ENCODE results near the gene PRKAR1B.

PRKAR1B gene

GRCh38 chr7:645606-646005 lies 81.5 kb downstream of the PRKAR1B start:
- H3K4me3 ChIP-seq (replicated peaks; ENCODE audit: low read depth, low read length) = no peak overlapping the region
- TF ChIP-seq, protein P1, sequence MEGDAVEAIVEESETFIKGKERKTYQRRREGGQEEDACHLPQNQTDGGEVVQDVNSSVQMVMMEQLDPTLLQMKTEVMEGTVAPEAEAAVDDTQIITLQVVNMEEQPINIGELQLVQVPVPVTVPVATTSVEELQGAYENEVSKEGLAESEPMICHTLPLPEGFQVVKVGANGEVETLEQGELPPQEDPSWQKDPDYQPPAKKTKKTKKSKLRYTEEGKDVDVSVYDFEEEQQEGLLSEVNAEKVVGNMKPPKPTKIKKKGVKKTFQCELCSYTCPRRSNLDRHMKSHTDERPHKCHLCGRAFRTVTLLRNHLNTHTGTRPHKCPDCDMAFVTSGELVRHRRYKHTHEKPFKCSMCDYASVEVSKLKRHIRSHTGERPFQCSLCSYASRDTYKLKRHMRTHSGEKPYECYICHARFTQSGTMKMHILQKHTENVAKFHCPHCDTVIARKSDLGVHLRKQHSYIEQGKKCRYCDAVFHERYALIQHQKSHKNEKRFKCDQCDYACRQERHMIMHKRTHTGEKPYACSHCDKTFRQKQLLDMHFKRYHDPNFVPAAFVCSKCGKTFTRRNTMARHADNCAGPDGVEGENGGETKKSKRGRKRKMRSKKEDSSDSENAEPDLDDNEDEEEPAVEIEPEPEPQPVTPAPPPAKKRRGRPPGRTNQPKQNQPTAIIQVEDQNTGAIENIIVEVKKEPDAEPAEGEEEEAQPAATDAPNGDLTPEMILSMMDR (IDR thresholded peaks at IDR 0.05; ENCODE audit: insufficient read depth, low read length, poor library complexity, severe bottlenecking) = no peak
- no peak for DNase-seq (ENCODE audit: extremely low read depth, insufficient read length)

DNA sequence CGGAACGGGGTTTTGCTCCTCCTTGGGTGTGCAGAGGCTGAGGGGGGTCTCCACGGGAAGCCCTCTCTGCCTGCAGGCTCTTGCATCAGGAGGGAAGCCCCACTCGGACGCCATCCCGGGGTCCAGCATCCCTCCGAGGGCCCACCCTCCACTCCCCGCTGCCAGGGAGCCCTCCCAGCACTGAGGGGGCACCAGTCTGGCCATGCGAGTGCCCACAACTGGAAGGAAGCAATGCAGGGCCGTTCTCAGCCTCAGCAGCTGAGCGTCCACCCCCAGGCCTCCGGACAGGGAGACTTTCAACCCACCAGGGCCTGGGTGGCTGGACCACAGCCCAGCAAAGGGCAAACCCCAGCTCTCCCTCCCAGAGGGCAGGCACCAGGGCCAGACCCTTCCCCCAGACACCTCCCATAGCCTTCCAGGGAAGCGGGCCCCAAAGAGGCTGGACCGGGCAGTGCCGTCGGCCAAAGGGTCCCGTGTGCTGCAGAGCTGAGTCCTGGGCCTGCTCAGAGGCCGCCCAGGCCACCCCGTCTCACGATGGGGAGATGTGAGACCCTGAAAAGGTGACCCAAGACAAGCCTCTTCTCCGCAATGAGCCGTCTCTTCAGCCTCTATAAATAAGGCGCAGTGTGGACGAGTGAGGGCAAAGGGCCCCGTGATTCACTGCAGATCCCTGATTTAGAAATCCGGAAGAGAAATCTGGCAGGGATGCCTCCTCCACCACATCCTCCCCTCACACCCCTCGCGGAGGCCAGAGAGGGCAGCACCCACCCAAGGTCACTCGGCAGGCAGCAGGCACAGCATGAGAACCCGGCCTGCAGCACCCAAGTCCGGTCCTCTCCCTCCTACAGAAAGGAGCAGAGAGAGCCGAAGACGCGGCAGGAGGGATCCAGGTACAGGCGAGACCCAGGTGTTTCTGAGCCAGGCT lies 82.4 kb downstream of the PRKAR1B start:
- H3K4me3 ChIP-seq (replicated peaks; ENCODE audit: low read depth, low read length) = no peak overlapping the region
- TF ChIP-seq, protein P1 (IDR thresholded peaks at IDR 0.05; ENCODE audit: insufficient read depth, low read length, poor library complexity, severe bottlenecking) = no peak
- no peak for DNase-seq (ENCODE audit: extremely low read depth, insufficient read length)
- no peaks in the 10 kb centered on the region; the same call in 1 of the 2 replicates for H3K36me3 ChIP-seq (ENCODE audit: control insufficient read depth, insufficient read depth, low read length)
- no peaks in the 10 kb centered on the region for H3K27me3 ChIP-seq (replicated peaks; ENCODE audit: control insufficient read depth, insufficient read depth, low read length)

More at GRCh38 chr7:645606-646005, 81.5 kb downstream of the PRKAR1B start:
- Histone ChIP-seq H3K36me3 (ENCODE audit: control insufficient read depth, insufficient read depth, low read length) (no peaks in the 10 kb centered on the region; the same call in 1 of the 2 replicates), H3K27me3 (replicated peaks; ENCODE audit: control insufficient read depth, insufficient read depth, low read length) (no peaks in the 10 kb centered on the region)

- Histone ChIP-seq H3K27me3 (replicated peaks; ENCODE audit: control insufficient read depth, insufficient read depth, low read length) (no peaks in the 10 kb centered on the region), H3K36me3 (ENCODE audit: control insufficient read depth, insufficient read depth, low read length) (no peaks in the 10 kb centered on the region; the same call in 1 of the 2 replicates), H3K4me3 (replicated peaks; ENCODE audit: low read depth, low read length) (no peak overlapping the region)
- TF ChIP-seq, protein P1 (IDR thresholded peaks at IDR 0.05; ENCODE audit: insufficient read depth, low read length, poor library complexity, severe bottlenecking) = no peak
- no peak for DNase-seq (ENCODE audit: extremely low read depth, insufficient read length)
These were observed 85.1 kb downstream of the PRKAR1B start for GRCh38 chr7:641966-642365.

DNA sequence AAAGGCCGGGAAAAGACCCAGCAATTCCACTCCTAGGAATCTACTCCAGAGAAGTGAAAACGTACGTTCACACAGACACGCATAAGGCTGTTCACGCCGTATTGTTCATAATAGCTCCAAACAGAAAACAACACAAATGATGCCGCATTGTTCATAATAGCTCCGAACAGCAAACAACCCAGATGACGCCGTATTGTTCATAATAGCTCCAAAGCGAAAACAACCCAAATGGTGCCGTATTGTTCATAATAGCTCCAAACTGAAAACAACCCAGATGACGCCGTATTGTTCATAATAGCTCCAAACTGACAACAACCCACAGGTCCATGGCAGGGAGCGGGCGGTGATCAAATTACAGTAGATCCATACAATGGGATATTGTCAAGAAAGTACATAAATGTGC lies 85.8 kb downstream of the PRKAR1B start:
- Histone ChIP-seq H3K36me3 (ENCODE audit: control insufficient read depth, insufficient read depth, low read length) (no peaks in the 10 kb centered on the region; the same call in 1 of the 2 replicates), H3K27me3 (replicated peaks; ENCODE audit: control insufficient read depth, insufficient read depth, low read length) (no peaks in the 10 kb centered on the region), H3K4me3 (replicated peaks; ENCODE audit: low read depth, low read length) (no peak overlapping the region)
- DNase-seq (ENCODE audit: extremely low read depth, insufficient read length) = no peak
- TF ChIP-seq, protein P1 (IDR thresholded peaks at IDR 0.05; ENCODE audit: insufficient read depth, low read length, poor library complexity, severe bottlenecking) = no peak

GRCh38 chr7:638256-639011 lies 88.6 kb downstream of the PRKAR1B start:
- Histone ChIP-seq H3K36me3 (ENCODE audit: control insufficient read depth, insufficient read depth, low read length) (peaks cover 2% of the 10 kb centered on the region; the same call in 1 of the 2 replicates), H3K27me3 (replicated peaks; ENCODE audit: control insufficient read depth, insufficient read depth, low read length) (no peaks in the 10 kb centered on the region), H3K4me3 (replicated peaks; ENCODE audit: low read depth, low read length) (no peak overlapping the region)
- no peak for DNase-seq (ENCODE audit: extremely low read depth, insufficient read length)
- TF ChIP-seq, protein P1 (IDR thresholded peaks at IDR 0.05; ENCODE audit: insufficient read depth, low read length, poor library complexity, severe bottlenecking) = no peak
